Activated naive CD8-positive, alpha-beta T cell treated with anti-CD3 and anti-CD28 coated beads, Interleukin-2, amount 50 U/mL, for 24 hours (primary cell): ENCODE results near the gene SLPI.

ENCODE experiments used
- ATAC-seq: fragments of 150-1000 bp; cut with Tn5 transposase; one replicate; pipeline ENCODE4 v1.10.0; 2021
- DNase-seq: peaks from one replicate; pipeline ENCODE4 v3.0.0; 2021
- H3K27ac Mint-ChIP-seq: one replicate; pipeline ENCODE4 v1.8.0; 2021; ENCODE audit warnings: mild to moderate bottlenecking, mixed read lengths
- H3K27me3 Mint-ChIP-seq: one replicate; pipeline ENCODE4 v1.8.0; 2021; ENCODE audit warnings: mixed read lengths
- H3K36me3 Mint-ChIP-seq: one replicate; pipeline ENCODE4 v1.8.0; 2021; ENCODE audit warnings: low read depth, mixed read lengths
- H3K4me1 Mint-ChIP-seq: one replicate; pipeline ENCODE4 v1.8.0; 2021; ENCODE audit warnings: mixed read lengths
- H3K4me3 Mint-ChIP-seq: one replicate; pipeline ENCODE4 v1.8.0; 2021; ENCODE audit warnings: mild to moderate bottlenecking, moderate library complexity, mixed read lengths
- H3K9me3 Mint-ChIP-seq: one replicate; pipeline ENCODE4 v1.8.0; 2021; ENCODE audit warnings: mixed read lengths

The SLPI gene

GRCh38 chr20:45212836-45213235, 41.5 kb downstream of the SLPI start:
- Mint-ChIP-seq H3K4me1 (no peaks in the 10 kb centered on the region), H3K27ac (no peak overlapping the region), H3K4me3 (no peak overlapping the region), H3K27me3 (peaks cover 18% of the 10 kb centered on the region), H3K9me3 (no peaks in the 10 kb centered on the region), H3K36me3 (no peaks in the 10 kb centered on the region)
- ATAC-seq (no peak), DNase-seq (no peak)

GRCh38 chr20:45211569-45212474, 42.5 kb downstream of the SLPI start:
- no peaks in the 10 kb centered on the region for H3K4me1 Mint-ChIP-seq
- no peaks in the 10 kb centered on the region for H3K36me3 Mint-ChIP-seq
- H3K27ac Mint-ChIP-seq = no peak overlapping the region
- H3K4me3 Mint-ChIP-seq = no peak overlapping the region
- no peaks in the 10 kb centered on the region for H3K9me3 Mint-ChIP-seq
- DNase-seq (no peak), ATAC-seq (no peak)
- H3K27me3 Mint-ChIP-seq = peaks cover 24% of the 10 kb centered on the region

- Mint-ChIP-seq H3K9me3 (no peaks in the 10 kb centered on the region), H3K27ac (no peak overlapping the region), H3K4me1 (no peaks in the 10 kb centered on the region), H3K27me3 (peaks cover 34% of the 10 kb centered on the region), H3K36me3 (no peaks in the 10 kb centered on the region), H3K4me3 (no peak overlapping the region)
- DNase-seq (no peak), ATAC-seq (no peak)
Measured at GRCh38 chr20:45209924-45210323, 44.4 kb downstream of the SLPI start.

GRCh38 chr20:45206725-45207124, 47.6 kb downstream of the SLPI start, which contains the start of gene SEMG1:
TSS of gene SEMG1 (plus strand) at chr20:45207033. CDS start at chr20:45207054, 21 bp downstream.
- H3K4me1 Mint-ChIP-seq = no peaks in the 10 kb centered on the region
- no peaks in the 10 kb centered on the region for H3K36me3 Mint-ChIP-seq
- ATAC-seq = no peak
- H3K27ac Mint-ChIP-seq = no peak within 1 kb of the TSS
- no peak for DNase-seq
- peaks cover 8% of the 10 kb centered on the region for H3K9me3 Mint-ChIP-seq
- H3K27me3 Mint-ChIP-seq = peaks cover 34% of the 10 kb centered on the region
- H3K4me3 Mint-ChIP-seq = no peak within 1 kb of the TSS
